ENCODE results near the gene KIF20B.

Gene KIF20B

DNA sequence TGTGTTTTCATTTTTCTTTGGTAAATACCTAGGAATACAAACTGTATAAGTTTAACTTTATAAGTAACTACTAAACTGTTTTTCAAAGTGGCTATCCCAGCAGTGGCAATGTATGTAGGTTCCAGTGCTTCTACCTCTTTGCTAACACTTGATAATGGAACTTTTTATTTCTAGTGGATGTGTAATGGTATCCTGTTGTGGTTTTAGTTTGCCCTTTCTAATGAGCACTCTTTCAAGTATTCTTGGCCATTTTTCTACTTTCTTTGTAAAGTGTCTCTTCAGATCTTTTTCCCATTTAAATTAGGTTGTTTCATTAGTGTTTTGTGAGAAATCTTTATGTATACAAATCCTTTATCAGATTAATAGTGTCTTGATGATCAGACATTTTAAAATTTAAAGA lies 4.6 kb downstream of the KIF20B start:
- Histone ChIP-seq H3K4me1 (ENCODE audit: control insufficient read depth in 5 of 5, insufficient read depth in 5 of 5, low read length in 5 of 5) (peaks cover 4 to 11% (median 8%) of the 10 kb centered on the region in 5 donors), H3K9ac (ENCODE audit: low read length in 5 of 5) (no peak overlapping the region), H3K9me3 (ENCODE audit: control insufficient read depth in 5 of 5, low read length in 5 of 5) (no peaks in the 10 kb centered on the region), H3K4me3 (ENCODE audit: low read depth in 1 of 5, low read length in 5 of 5) (no peak overlapping the region), H3K27me3 (ENCODE audit: control insufficient read depth in 5 of 5, insufficient read depth in 4 of 5, low read length in 5 of 5) (no peaks in the 10 kb centered on the region), H3K27ac (ENCODE audit: low read depth, low read length) (no peak overlapping the region), H3K36me3 (ENCODE audit: control insufficient read depth in 5 of 5, insufficient read depth in 5 of 5, low read length in 5 of 5) (no peaks in the 10 kb centered on the region)

DNA sequence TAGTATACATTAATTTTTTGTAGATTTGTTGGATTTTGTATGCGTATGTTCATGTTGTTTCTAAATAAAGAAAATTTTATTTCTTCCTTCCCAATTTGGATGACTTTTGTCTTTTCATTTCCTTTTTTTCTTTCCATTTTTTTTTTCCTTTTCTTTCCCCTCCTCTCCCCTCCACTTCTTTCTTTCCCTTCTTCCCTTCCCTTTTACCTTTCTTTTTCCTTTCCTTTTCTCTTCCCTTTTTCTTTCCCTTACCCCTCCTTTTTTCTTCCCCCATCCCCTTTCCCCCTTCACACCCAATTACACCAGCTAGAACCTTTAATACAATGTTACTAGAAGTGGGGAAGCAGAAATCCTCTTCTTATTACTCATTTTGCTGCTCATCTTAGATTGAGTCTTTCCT lies 6.0 kb downstream of the KIF20B start:
- Histone ChIP-seq H3K9ac (ENCODE audit: low read length in 5 of 5) (no peak overlapping the region), H3K27me3 (ENCODE audit: control insufficient read depth in 5 of 5, insufficient read depth in 4 of 5, low read length in 5 of 5) (no peaks in the 10 kb centered on the region), H3K4me3 (ENCODE audit: low read depth in 1 of 5, low read length in 5 of 5) (no peak overlapping the region), H3K9me3 (ENCODE audit: control insufficient read depth in 5 of 5, low read length in 5 of 5) (no peaks in the 10 kb centered on the region), H3K36me3 (ENCODE audit: control insufficient read depth in 5 of 5, insufficient read depth in 5 of 5, low read length in 5 of 5) (no peaks in the 10 kb centered on the region), H3K27ac (ENCODE audit: low read depth, low read length) (no peak overlapping the region), H3K4me1 (ENCODE audit: control insufficient read depth in 5 of 5, insufficient read depth in 5 of 5, low read length in 5 of 5) (no peaks in the 10 kb centered on the region)

GRCh38 chr10:89710753-89711152 lies 9.4 kb downstream of the KIF20B start:
- no peak overlapping the region for H3K4me3 ChIP-seq (ENCODE audit: low read depth in 1 of 5, low read length in 5 of 5)
- no peaks in the 10 kb centered on the region for H3K9me3 ChIP-seq (ENCODE audit: control insufficient read depth in 5 of 5, low read length in 5 of 5)
- no peaks in the 10 kb centered on the region for H3K27me3 ChIP-seq (ENCODE audit: control insufficient read depth in 5 of 5, insufficient read depth in 4 of 5, low read length in 5 of 5)
- no peaks in the 10 kb centered on the region for H3K36me3 ChIP-seq (ENCODE audit: control insufficient read depth in 5 of 5, insufficient read depth in 5 of 5, low read length in 5 of 5)
- H3K4me1 ChIP-seq (ENCODE audit: control insufficient read depth in 5 of 5, insufficient read depth in 5 of 5, low read length in 5 of 5), result no peaks in the 10 kb centered on the region
- no peak overlapping the region for H3K9ac ChIP-seq (ENCODE audit: low read length in 5 of 5)
- H3K27ac ChIP-seq (ENCODE audit: low read depth, low read length), result no peak overlapping the region

- Histone ChIP-seq H3K9me3 (ENCODE audit: control insufficient read depth in 5 of 5, low read length in 5 of 5) (no peaks in the 10 kb centered on the region), H3K27me3 (ENCODE audit: control insufficient read depth in 5 of 5, insufficient read depth in 4 of 5, low read length in 5 of 5) (no peaks in the 10 kb centered on the region), H3K4me3 (ENCODE audit: low read depth in 1 of 5, low read length in 5 of 5) (no peak overlapping the region), H3K4me1 (ENCODE audit: control insufficient read depth in 5 of 5, insufficient read depth in 5 of 5, low read length in 5 of 5) (peaks cover 0 to 6% (median 0%) of the 10 kb centered on the region in 5 donors), H3K27ac (ENCODE audit: low read depth, low read length) (no peak overlapping the region), H3K9ac (ENCODE audit: low read length in 5 of 5) (no peak overlapping the region), H3K36me3 (ENCODE audit: control insufficient read depth in 5 of 5, insufficient read depth in 5 of 5, low read length in 5 of 5) (peaks cover 0 to 8% (median 0%) of the 10 kb centered on the region in 5 donors)
Observed at GRCh38 chr10:89734616-89735015, 33.2 kb downstream of the KIF20B start.

DNA sequence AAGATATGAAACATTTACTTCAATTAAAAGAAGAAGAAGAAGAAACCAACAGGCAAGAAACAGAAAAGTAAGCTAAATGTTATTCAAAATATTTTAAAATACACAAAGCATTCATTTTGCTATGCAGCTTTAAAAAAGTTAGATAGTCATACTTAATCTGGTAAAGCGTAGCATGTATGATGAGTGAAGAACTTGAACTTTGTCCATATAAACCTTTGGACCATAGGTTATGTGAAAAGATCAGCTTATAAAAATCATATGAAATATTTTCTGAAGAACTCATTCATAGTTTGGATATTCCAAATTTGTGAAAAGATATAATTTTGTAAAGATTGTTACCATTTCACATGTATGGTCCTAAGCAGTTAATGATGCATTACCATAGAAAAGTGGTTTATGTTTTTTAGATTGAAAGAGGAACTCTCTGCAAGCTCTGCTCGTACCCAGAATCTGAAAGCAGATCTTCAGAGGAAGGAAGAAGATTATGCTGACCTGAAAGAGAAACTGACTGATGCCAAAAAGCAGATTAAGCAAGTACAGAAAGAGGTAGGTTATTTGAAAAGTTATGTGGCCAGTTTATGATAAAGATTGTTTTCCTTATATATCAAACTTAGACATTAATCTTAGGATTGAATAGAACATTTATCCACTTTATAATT lies 37.3 kb downstream of the KIF20B start:
- Histone ChIP-seq H3K9ac (ENCODE audit: low read length in 5 of 5) (no peak overlapping the region), H3K9me3 (ENCODE audit: control insufficient read depth in 5 of 5, low read length in 5 of 5) (no peaks in the 10 kb centered on the region), H3K4me1 (ENCODE audit: control insufficient read depth in 5 of 5, insufficient read depth in 5 of 5, low read length in 5 of 5) (peaks cover 0 to 6% (median 0%) of the 10 kb centered on the region in 5 donors), H3K36me3 (ENCODE audit: control insufficient read depth in 5 of 5, insufficient read depth in 5 of 5, low read length in 5 of 5) (peaks cover 0 to 4% (median 0%) of the 10 kb centered on the region in 5 donors), H3K27ac (ENCODE audit: low read depth, low read length) (no peak overlapping the region), H3K27me3 (ENCODE audit: control insufficient read depth in 5 of 5, insufficient read depth in 4 of 5, low read length in 5 of 5) (no peaks in the 10 kb centered on the region), H3K4me3 (ENCODE audit: low read depth in 1 of 5, low read length in 5 of 5) (no peak overlapping the region)

DNA sequence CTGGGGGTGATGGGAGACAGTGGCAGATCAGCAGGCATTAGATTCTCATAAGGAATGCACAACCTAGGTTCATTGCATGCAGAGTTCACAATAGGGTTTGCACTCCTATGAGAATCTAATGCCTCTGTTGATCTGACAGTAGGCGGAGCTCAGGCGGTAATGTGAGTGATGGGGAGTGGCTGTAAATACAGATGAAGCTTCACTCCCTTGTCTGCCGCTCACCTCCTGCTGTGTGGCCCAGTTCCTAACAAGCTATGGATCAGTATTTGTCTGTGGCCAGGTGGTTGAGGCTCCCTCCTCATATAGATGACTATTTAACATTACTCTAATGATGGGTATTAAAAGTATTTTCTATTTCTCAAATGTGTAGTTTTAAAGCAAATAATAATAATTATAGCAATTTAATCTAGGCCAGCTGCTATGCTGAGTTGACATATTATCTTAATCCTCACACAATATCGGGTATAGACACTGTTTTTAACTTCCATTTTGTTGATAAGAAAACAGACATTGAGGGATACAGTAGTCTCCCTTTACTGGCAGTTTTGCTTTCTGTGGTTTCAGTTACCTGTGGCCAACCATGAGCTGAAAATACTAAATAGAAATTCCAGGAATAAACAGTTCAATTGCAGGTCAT lies 39.9 kb downstream of the KIF20B start:
- Histone ChIP-seq H3K27ac (ENCODE audit: low read depth, low read length) (no peak overlapping the region), H3K9ac (ENCODE audit: low read length in 5 of 5) (no peak overlapping the region), H3K4me3 (ENCODE audit: low read depth in 1 of 5, low read length in 5 of 5) (no peak overlapping the region), H3K4me1 (ENCODE audit: control insufficient read depth in 5 of 5, insufficient read depth in 5 of 5, low read length in 5 of 5) (peaks cover 0 to 6% (median 0%) of the 10 kb centered on the region in 5 donors), H3K36me3 (ENCODE audit: control insufficient read depth in 5 of 5, insufficient read depth in 5 of 5, low read length in 5 of 5) (peaks cover 0 to 6% (median 6%) of the 10 kb centered on the region in 5 donors), H3K27me3 (ENCODE audit: control insufficient read depth in 5 of 5, insufficient read depth in 4 of 5, low read length in 5 of 5) (no peaks in the 10 kb centered on the region), H3K9me3 (ENCODE audit: control insufficient read depth in 5 of 5, low read length in 5 of 5) (no peaks in the 10 kb centered on the region)

DNA sequence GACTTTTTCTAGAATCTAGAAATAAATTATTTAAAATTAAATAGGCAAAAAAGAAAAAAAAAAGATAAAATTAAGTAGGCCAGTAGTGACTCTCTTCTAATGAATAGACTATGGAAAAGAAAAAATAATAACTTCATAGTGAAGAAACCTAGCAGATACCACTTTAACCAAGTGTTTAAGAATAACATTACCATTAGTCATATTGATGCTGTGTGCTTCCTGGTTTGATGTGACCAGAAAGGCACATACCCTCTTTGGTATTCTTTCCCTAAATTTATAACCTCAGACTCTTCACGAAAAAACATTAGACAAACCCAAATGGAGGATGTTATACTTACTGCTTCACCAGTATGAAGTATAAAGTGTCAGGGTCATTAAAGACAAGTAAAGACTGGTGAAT lies 42.6 kb downstream of the KIF20B start:
- no peaks in the 10 kb centered on the region for H3K4me1 ChIP-seq (ENCODE audit: control insufficient read depth in 5 of 5, insufficient read depth in 5 of 5, low read length in 5 of 5)
- H3K9ac ChIP-seq (ENCODE audit: low read length in 5 of 5), result no peak overlapping the region
- peaks cover 0 to 9% (median 4%) of the 10 kb centered on the region in 5 donors for H3K36me3 ChIP-seq (ENCODE audit: control insufficient read depth in 5 of 5, insufficient read depth in 5 of 5, low read length in 5 of 5)
- H3K27me3 ChIP-seq (ENCODE audit: control insufficient read depth in 5 of 5, insufficient read depth in 4 of 5, low read length in 5 of 5), result no peaks in the 10 kb centered on the region
- H3K4me3 ChIP-seq (ENCODE audit: low read depth in 1 of 5, low read length in 5 of 5), result no peak overlapping the region
- H3K27ac ChIP-seq (ENCODE audit: low read depth, low read length), result no peak overlapping the region
- H3K9me3 ChIP-seq (ENCODE audit: control insufficient read depth in 5 of 5, low read length in 5 of 5), result no peaks in the 10 kb centered on the region

GRCh38 chr10:89745903-89746302 lies 44.5 kb downstream of the KIF20B start:
- H3K4me3 ChIP-seq (ENCODE audit: low read depth in 1 of 5, low read length in 5 of 5), result no peak overlapping the region
- H3K27me3 ChIP-seq (ENCODE audit: control insufficient read depth in 5 of 5, insufficient read depth in 4 of 5, low read length in 5 of 5), result no peaks in the 10 kb centered on the region
- H3K36me3 ChIP-seq (ENCODE audit: control insufficient read depth in 5 of 5, insufficient read depth in 5 of 5, low read length in 5 of 5), result peaks cover 0 to 9% (median 4%) of the 10 kb centered on the region in 5 donors
- H3K9me3 ChIP-seq (ENCODE audit: control insufficient read depth in 5 of 5, low read length in 5 of 5), result no peaks in the 10 kb centered on the region
- no peak overlapping the region for H3K9ac ChIP-seq (ENCODE audit: low read length in 5 of 5)
- H3K4me1 ChIP-seq (ENCODE audit: control insufficient read depth in 5 of 5, insufficient read depth in 5 of 5, low read length in 5 of 5), result no peaks in the 10 kb centered on the region
- H3K27ac ChIP-seq (ENCODE audit: low read depth, low read length), result no peak overlapping the region

- Histone ChIP-seq H3K4me3 (ENCODE audit: low read depth in 1 of 5, low read length in 5 of 5) (no peak overlapping the region), H3K4me1 (ENCODE audit: control insufficient read depth in 5 of 5, insufficient read depth in 5 of 5, low read length in 5 of 5) (no peaks in the 10 kb centered on the region), H3K27me3 (ENCODE audit: control insufficient read depth in 5 of 5, insufficient read depth in 4 of 5, low read length in 5 of 5) (no peaks in the 10 kb centered on the region)
Observed at GRCh38 chr10:89750441-89750840, 49.1 kb downstream of the KIF20B start.

DNA sequence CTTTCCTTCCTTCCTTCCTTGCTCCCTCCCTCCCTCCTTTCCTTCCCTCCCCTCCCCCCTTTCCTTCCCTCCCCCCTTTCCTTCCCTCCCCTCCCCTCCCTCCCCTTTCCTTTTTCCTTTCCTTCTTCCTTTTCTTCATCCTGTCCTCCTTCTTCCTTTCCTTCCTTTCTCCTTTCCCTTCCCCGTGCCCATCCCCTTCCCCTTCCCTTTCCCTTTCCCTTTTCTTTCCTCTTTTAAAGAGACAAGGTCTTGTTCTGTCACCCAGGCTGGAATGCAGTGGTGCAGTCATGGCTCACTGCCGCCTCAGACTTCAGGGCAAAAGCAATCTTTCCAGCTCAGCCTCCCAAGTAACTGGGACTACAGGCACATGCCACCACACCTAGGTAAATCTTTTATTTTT lies 54.0 kb downstream of the KIF20B start:
- H3K27ac ChIP-seq (ENCODE audit: low read depth, low read length), result no peak overlapping the region
- H3K9me3 ChIP-seq (ENCODE audit: control insufficient read depth in 5 of 5, low read length in 5 of 5), result no peaks in the 10 kb centered on the region
- no peaks in the 10 kb centered on the region for H3K27me3 ChIP-seq (ENCODE audit: control insufficient read depth in 5 of 5, insufficient read depth in 4 of 5, low read length in 5 of 5)
- no peak overlapping the region for H3K4me3 ChIP-seq (ENCODE audit: low read depth in 1 of 5, low read length in 5 of 5)
- H3K36me3 ChIP-seq (ENCODE audit: control insufficient read depth in 5 of 5, insufficient read depth in 5 of 5, low read length in 5 of 5), result peaks cover 0 to 5% (median 0%) of the 10 kb centered on the region in 5 donors
- no peaks in the 10 kb centered on the region for H3K4me1 ChIP-seq (ENCODE audit: control insufficient read depth in 5 of 5, insufficient read depth in 5 of 5, low read length in 5 of 5)
- no peak overlapping the region for H3K9ac ChIP-seq (ENCODE audit: low read length in 5 of 5)

More at GRCh38 chr10:89750441-89750840, 49.1 kb downstream of the KIF20B start:
- H3K9ac ChIP-seq (ENCODE audit: low read length in 5 of 5), result no peak overlapping the region
- H3K36me3 ChIP-seq (ENCODE audit: control insufficient read depth in 5 of 5, insufficient read depth in 5 of 5, low read length in 5 of 5), result peaks cover 0 to 9% (median 4%) of the 10 kb centered on the region in 5 donors
- no peak overlapping the region for H3K27ac ChIP-seq (ENCODE audit: low read depth, low read length)
- H3K9me3 ChIP-seq (ENCODE audit: control insufficient read depth in 5 of 5, low read length in 5 of 5), result no peaks in the 10 kb centered on the region
